IPS-NIHi7 (cell line): ENCODE measurements around the gene SLC45A1.
A peak's percentile ranks its signal among the peaks of the same experiment; 100 is the strongest.
"Not testable (repeated sequence)": the region's sequence is repeated elsewhere in the genome, so short reads cannot be mapped to it uniquely, and the experiment has no call there.

Experiments
- DNase-seq: peaks from one replicate; pipeline ENCODE4 v3.0.0; 2012; ENCODE audit warnings: mixed read lengths; ENCODE audit errors: extremely low spot score

SLC45A1 gene

DNA sequence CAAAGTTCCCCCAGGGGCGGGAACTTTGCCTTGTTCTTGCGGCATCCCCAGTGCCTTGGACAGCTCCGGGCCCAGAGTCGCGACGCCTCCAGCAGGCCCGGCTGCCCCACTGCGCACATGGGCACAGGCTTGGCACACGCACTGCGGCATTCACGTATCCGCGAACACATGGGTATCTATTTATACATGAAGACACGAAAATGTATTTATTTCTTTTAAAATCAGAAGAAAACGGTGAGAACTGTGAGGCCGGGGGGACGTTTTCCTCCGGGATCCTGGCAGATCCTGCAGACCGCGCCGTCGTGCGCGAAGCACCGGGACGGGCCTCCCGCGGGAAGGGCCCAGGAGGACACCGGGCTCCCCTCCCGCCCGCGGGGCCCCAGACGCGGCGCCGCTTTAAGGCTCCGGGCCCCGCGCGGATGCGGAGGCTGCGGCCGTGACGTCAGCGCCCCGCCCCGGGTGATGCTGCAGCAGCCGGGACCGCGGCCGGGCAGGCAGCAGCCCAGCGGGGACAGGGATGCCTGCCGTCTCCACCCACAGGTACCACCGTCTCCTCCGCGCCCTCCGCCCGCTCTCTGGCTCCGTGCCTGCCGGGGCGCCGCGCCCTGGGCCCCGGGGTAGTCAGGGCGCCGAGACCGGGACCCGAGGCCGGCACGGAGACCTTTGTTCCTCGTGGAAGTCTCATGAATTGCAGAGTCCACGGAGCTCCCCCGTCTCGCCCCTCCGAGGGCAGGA, at the start of gene SLC45A1:
Gene SLC45A1 (plus strand): TSS at position 468 of the 735 bp plus-strand sequence. CDS start 6,216 bp downstream, outside the sequence.
- peak; percentile 91 for DNase-seq

DNA sequence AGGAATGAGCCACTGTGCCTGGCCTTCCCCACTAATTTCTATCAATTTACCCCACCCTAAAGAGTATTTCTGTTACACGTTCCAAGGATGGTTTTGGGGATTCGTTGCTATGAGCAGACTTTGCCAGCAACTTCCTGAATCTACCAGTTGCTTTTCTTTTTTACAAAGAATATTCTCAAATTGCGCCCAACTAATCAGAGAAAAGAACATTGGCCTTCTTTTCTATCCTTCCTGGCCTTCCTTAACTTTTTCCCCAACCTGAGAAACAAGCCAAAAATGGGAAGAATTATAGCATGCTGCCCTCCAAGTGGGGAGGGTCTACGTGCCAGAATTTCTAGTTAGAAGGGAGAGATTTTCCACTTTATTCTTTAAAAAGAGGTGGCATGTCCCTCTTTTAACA, 44.9 kb upstream of the SLC45A1 start:
- no peak for DNase-seq

DNA sequence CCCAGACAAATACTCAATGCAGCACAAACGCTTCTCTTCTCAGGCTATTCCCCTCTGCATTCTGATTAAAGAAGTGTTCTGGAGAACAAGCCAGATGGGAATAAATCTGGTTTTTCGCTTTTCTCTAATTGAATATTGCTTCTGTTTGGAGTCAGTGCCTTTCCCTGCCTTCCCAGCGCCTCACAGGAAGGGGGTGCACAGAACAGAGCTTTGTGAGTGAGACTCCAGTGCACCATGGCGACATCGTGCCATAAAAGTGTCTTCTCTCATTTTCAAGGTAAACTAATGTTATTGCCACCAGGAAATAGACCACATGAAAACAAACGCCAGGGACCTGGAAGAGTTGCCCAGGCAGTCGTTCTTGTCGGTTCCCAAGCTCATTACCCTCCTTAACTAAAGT, 43.6 kb upstream of the SLC45A1 start:
- no peak for DNase-seq

DNA sequence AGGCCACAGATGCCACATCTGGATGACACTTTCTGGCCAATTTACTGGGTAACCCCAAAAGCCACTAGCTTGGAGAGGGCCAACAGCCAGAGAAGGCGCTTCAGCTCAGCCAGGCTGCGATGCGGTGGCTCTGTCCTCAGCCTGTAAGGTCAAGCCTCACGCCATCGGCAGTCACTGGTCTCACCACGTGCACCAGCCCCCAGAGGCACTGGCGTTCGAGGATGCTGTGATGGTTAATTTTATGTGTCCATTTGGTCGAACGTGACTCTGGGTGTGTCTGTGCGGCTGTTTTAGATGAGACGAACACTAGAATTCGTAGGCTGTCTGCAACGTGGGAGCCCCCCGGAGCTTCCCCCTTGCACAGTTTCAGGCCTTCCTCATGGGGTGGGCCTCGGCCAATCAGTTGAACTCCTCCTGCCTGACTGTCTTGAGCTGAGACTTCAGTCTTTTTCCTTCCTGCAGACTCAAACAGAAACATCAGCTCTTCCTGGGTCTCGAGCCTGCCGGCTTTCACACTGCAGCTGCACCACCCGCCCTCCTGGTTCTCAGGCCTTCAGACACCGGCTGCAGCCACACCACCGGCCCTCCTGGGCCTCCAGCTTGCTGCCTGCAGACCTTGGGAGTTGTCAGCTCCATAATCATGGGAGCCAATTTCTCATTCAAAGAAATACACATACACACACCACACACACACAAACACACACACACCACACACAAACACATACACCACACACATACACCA, 41.6 kb upstream of the SLC45A1 start:
- no peak for DNase-seq

DNA sequence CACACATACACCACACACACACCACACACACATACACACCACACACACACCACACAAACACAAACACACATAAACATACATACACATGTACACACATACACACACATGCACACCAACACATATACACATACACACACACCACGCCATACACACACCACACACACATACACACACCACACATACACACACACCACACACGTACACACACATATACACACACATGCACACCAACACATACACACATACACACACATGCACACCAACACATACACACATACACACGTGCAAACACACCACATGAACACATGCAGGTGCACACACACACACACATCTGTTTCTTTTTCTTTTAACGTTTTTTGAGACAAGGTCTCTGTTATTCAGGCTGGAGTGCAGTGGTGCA, 41.0 kb upstream of the SLC45A1 start:
- no peak for DNase-seq

DNA sequence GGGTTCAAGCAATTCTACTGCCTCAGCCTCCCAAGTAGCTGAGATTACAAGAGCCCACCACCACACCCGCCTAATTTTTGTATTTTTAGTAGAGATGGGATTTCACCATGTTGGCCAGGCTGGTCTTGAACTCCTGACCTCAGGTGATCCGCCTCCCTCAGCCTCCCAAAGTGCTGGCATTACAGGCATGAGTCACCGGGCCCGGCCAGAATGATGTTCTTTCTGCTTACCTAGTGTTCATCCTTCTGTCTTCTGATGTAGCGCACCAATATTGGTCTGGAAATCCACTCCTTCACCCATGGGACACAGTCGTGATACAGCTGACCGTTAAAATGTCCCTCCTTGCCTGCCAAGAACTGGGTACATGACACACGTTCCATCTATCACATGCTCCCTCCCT, 39.2 kb upstream of the SLC45A1 start:
- DNase-seq, result not testable (repeated sequence)

DNA sequence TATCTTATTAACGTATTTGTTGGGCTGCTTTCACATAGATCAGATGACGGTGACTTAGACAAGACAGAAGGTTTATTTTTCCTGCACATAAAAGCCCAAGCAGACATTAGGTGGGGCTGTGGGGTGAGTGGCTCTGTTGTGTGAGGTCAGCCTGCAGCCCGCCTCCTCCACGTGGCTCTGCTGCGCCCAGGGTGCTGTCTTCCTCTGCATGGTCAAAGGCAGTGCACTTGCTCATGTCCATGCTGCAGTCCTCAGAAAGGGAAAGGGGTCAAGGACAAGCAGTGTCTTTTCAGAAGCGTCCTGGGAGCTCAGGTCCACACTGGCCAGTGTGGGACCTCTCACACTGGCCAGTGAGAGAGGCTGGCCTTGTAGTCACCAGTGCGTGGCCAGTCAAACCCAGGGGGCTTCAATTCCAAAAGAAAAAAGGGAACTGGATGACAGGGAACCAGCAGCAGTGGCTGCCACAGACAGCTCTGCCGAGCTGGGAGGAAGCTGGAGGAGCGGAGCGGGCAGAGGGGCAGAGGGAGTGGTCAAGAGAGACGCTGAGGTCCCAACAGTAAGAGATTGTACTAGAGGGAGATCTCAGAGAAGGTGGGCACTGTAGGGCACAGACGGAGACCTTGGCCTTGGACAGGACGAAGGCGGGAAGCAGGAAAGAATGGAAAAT, 35.9 kb upstream of the SLC45A1 start:
- DNase-seq, result no peak

DNA sequence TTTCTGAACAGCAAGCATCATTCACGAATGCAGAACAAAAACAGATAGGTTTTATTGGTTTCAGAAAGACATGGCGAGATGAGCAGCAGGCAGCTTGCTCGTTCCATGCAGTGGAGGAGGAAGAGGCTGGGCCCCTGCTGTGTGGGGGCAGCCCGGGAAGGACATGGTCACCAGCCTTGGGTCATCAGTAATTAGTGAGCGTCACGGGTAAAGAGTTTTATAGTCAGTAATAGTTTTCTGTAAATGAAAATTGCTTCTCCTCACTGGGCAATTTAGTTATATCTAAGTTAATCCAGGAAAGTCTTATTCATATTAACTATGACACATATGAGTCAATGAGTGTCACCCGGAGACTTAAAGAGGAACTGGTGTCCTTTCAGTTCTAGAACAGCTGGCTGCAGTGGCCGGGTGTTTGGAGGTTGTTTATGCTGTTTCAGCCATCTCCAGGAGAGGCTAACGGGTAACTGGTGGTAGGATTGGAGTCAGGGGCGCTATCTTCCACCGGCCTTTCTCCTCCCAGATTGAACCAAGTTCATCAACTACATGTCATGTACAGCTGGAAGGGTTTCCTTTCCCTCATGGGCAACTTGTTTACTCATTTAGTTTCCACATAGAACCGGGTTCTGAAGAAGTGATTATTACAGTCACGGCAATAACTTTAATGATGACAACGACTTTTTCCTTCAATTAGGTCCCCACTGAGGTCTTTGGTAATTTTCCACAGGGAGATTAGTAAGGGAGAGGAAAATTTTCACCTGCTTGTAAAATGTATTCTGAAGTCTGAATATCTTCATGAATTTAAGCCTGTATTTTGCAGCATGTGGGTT, 34.6 kb upstream of the SLC45A1 start:
- no peak for DNase-seq

DNA sequence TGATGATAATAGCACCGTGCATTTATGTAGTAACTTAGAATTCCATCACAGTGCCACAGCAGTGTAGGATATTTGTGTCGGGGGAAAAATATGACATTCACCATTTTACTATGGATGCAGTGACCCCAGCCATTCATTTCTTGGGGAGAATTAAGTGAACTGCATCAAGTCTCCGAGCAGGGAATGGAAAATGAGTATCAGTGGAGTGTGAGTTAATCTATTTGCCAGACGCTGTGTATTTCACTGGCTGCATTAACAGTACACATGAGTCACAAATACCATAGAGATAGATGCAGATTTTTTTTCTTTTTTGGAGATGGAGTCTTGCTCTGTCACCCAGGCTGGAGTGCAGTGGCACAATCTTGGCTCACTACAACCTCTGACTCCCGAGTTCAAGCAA, 33.8 kb upstream of the SLC45A1 start:
- no peak for DNase-seq

DNA sequence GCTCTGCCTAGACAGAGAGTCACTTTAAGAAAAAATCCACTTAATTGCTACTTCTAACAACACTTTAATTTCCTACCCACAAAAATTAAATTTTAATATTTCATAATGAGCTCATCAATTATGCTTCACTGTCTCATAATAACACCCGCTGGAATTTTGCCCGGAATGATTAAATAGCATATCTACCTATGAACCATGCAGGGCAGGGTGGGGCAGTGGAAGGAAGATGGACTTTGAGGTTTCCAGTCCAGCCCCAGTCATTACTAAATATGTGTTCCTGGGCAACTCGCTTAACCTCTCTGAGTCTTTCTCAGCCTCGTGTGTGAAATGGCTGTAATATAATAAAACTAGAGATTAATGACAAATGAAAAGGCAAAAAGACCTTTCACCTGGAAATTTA, 32.8 kb upstream of the SLC45A1 start:
- DNase-seq, result no peak

DNA sequence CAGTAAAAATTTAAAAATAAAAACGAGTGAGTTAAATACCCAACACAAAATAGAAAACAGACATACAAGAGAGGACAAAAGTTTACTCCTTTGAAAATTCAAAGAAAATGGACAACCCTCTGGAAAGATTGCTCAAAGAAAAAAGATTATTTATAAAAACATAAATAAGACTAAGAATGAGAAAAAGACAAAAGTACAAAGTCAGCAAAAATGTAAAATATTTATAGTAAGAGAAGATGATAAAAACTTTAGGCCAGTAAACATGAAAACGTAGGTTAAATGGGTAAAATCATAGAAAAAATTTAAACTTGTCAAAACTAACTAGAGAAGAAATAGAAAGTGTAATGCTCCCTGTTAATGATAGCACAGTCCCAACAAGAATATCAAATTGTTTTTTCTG, 31.9 kb upstream of the SLC45A1 start:
- no peak for DNase-seq

DNA sequence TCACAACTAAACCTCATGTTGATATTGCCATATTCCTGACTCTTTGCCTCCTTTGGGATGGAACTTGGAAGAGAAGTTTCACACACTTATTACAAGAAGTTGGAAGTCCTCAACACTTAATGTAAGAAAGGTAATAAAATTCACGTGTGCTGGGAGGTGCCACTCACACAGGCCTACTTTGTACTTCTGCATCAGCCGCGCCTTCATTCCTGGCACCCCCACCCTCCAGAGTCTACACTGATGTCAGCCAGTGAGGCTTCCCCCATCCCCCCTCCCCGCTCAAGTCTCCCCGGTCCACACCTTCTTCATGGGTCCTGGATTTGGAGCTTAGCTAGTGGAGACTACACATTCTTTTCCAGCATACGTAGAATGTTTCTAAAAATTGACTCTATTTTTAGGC, 24.8 kb upstream of the SLC45A1 start:
- no peak for DNase-seq

DNA sequence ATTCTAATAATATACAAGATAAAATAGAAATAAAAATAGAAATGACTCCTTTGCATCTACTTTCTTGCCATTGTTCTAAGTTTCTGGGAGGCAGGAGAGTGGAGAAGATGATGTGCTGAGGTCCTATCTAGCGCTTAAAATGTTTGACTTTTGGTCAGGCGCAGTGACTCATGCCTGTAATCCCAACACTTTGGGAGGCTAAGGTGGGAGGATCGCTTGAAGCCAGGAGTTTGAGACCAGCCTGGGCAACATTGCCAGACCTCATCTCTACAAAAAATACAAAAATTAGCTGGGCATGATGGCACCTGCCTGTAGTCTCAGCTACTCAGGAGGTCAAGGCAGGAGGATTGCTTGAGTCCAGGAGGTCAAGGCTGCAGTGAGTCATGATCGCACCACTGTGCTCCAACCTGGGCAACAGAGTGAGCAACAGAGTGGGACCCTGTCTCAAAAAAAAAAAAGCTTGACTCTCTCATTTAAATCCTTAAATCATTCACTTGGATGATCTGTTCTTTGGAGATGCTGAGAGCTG, 24.2 kb upstream of the SLC45A1 start:
- no peak for DNase-seq

DNA sequence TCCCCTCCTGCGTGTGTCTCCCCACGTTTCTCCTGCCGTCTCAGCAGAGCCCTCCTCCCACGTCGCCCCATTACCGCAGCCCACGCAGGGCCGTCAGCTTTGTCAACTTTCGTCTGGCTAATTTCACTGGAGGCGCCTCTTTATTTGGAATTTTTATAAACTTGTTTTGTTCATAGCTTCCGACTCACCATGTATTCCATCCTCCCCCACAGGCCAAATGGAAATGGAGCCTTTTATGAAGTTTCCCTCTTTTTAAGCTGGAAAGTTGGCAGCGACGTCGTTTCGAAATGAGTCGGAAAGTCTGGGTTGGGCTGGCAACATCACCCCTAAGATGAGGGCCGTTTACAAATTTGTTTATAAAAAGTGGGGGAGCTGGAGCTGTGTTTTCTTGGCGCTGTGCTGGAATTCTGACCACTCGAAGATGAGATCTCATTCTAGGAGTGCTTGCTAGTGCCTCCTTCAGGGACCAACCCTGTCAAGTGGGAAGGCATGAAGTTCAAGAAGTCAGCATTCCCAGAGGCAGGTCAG, 23.7 kb upstream of the SLC45A1 start:
- no peak for DNase-seq

DNA sequence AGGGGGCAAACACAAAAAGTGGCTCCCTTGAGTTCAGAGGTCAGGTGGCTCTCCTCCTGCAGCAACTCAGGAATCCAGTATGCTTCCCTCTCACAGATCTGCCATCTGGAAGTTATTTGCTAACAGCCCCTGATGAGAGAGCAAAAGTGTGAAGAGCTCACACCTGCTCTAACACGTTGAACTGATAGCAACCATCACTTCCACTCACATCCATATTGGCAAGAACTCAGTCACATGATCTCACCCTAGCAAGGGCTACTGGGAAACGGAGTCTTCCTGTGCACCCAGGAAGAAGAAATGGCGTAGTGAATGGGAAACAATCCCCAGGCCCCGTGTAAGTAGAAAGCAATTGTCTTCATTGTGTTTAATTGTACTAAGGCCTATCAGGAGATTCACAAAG, 20.7 kb upstream of the SLC45A1 start:
- no peak for DNase-seq

DNA sequence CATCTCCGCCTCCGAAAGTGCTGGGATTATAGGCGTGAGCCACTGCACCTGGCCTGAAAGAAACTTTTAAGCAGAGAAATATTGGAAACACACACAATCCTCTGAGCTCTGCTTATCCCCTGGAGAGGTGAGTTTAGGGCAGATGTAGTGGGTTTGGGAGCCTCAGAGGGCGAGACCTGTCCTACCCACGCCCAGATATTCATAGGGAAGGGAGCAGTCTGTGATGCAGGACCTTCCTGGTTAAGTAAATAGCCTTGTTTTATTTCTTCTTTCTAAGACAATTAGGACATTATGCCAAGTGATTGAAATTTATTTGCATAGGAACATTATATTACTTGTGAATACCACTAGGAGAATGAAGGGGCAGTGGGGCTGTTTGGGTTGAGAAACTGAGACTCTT, 18.0 kb upstream of the SLC45A1 start:
- DNase-seq, result no peak

DNA sequence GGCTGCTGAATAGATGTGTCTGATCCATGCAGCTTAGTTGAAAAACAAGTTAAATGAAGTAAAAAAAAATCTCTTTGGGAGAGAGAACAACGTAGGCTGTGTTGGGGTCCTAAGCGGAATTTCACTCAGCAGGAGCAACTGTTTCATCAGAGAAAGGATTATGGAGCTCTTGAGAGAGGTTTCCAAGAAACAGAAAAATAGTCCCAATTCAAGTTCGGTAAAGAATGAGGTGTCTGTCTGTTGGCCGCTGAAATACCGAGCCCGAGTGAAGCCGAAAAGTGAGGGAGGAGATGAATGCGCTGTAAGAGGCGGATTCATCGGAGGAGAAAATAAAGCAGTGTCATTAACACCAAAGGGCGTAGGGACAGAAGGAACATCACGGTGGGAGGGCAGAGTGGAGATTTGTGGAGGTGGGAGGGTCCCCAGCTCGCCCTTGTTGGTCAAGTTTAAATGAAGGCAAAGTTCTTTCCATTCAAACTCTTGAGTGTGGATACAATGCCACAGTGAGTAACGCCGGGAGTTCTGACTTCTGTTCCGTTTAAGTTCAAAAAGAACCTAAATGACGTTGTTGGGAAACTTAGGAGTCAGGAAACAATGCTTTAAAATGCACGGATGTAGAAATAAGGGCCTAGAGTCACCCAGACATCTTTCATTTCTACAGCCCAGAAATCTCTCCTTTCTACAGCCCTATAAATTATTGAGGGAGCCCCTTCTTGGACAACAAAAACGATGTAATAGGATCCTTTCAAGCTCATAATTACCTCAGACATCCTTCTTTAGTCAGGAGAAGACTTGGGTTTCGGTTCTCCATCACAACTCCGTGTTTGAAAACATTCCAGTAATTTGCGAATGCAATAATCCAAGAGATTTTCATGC, 15.6 kb upstream of the SLC45A1 start:
- DNase-seq, result no peak

DNA sequence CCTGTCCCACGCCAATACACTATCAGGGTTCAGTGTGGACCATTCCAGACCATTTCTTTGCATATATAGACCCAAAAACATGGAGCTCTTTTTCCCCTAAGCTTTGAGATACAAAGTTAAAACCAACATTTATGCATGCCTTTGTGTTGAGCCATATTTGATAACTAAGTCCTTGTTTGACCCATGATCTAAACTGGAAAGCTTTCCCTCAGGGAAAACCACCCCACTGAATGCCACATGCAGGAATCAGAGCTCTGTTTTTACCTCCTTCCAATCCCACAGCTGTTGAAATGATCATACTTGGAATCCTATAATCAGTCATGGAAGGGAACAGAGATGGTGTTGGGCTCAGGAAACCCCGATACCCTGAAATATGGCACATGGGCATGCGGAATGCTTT, 14.8 kb upstream of the SLC45A1 start:
- DNase-seq, result no peak

DNA sequence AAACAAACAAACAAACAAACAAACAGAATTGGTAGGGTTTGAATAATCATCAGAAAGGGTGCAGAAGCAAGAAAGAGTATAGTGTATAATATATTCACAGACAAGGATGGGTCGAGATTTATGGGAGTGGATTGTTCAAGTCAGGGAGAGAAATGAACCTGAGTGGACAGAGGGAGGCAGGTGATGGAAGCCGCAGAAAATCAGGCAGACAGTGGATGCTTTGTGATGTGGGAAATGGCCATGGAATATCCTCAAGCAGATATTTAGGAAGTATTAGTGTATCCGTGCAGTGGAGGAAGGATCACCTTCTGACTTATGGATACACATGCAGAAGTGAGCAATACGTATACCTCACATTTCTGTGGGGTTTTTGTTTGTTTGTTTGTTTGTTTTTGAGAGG, 14.0 kb upstream of the SLC45A1 start:
- DNase-seq, result no peak

DNA sequence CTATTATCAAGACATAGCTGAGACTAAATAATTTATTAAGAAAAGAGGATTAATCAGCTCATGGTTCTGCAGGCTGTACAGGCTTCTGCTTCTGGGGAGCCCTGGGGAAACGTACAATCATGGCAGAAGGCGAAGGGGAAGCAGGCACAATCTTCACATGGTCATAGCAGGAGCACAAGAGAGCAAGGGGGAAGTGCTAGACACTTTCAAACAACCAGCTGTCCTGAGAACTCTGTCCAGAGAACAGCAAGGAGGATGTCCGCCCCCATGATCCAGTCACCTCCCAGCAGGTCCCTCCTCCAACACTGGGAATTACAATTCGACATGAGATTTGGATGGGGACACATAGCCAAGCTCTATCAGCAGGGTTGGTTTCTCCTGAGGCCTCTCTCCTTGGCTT, 10.3 kb upstream of the SLC45A1 start:
- DNase-seq, result no peak
